HL-60/S4 treated with retinoic acid at 250 ng/mL for 4 days and 3 days (cell line): ENCODE data around the gene LRCH4.

Experiments used
- in situ Hi-C: fragments of 300-500 bp; cut with MboI; formaldehyde crosslinking; loops from 2 replicates; pipeline ENCODE4 v1.7.0; 2022; ENCODE audit warnings: low sequenced_read_pairs

LRCH4 gene, protein sequence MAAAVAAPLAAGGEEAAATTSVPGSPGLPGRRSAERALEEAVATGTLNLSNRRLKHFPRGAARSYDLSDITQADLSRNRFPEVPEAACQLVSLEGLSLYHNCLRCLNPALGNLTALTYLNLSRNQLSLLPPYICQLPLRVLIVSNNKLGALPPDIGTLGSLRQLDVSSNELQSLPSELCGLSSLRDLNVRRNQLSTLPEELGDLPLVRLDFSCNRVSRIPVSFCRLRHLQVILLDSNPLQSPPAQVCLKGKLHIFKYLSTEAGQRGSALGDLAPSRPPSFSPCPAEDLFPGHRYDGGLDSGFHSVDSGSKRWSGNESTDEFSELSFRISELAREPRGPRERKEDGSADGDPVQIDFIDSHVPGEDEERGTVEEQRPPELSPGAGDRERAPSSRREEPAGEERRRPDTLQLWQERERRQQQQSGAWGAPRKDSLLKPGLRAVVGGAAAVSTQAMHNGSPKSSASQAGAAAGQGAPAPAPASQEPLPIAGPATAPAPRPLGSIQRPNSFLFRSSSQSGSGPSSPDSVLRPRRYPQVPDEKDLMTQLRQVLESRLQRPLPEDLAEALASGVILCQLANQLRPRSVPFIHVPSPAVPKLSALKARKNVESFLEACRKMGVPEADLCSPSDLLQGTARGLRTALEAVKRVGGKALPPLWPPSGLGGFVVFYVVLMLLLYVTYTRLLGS

DNA sequence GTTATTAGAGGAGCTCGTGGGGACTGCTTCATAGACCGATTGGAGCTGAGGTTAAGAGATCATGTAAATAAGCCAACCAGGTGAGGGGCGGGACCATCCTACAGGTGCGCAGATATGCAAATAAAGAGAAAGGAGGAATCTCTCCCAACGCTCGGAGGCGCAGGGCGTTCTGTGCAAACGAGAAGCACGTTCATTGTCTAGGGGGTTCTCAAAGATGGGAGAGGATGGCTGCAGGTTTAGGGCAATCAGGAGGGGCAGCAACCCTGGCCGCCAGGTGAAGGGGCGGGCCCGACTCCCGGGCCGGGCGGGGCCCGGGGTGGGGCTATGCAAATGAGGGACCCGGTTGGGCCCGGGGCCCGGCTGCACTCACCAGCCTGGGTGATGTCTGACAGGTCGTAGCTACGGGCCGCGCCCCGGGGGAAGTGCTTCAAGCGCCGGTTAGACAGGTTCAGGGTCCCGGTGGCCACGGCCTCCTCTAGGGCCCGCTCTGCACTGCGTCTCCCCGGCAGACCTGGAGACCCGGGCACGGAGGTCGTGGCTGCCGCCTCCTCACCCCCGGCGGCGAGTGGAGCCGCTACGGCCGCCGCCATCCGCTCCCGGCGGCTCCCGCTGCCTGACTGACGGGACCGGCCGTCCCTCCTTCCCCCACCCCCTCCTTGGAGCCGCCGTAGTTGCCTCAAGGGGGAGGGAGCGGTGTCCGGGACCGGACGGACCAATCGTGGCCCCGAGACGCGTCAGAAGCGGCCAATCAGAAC is at the start of gene LRCH4:
LRCH4 (minus strand) TSS at position 619 of the 755 bp plus-strand sequence; CDS start at position 590, 29 bp downstream.
- in situ Hi-C loops, result no loop called here

DNA sequence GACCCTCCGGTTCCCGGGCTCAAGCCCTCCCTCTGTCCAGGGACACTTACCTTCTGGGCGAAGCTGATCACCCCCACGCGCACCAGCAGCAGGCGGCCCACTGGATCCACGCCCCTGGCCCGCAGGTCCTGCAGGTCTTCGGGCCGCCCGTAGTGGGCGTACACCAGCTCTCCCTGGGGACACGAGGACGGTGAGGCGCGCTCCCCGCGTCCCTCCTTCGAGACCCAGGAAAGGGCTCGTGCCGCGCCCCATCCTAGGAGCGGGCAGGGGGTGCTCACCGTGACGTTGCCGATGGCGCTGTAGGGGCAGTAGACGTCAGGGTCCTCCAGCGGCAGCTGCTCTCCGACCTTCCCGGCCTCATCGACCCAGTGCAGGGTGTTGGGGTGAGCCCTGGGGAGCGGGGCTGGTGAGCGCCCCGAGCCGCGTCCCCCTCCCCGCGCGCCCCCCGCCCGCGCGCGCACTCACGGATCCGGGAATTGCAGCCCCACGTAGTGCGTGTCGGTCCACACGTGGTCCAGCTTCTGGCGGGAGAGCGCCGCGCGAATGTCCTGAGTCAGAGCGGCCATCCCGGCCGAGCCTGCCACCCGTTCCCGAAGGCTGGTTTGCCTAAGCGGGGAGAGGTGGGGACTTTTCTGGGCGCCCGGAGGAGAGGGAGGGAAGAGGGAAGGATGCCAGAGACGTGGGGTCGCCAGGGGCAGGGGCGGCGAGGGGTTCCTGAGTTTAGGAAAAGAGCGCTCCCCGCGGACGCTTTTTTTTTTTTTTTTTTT is 47.2 kb upstream of the LRCH4 start:
- in situ Hi-C loops, result no loop called here

DNA sequence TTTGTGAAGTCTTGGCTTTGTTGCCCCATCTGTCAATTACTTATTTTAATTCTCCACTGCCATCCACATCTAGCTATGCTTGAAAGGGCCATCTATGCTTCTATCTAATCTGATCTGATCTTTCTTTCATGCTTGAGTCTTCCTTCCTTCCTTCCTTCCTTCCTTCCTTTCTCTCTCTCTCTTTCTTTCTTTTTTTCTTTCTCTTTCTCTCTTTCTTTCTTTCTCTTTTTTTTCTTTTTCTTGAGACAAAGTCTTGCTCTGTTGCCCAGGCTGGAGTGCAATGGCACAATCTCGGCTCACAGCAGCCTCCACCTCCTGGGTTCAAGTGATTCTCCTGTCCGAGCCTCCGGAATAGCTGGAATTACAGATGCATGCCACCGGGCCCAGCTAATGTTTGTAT is 44.1 kb upstream of the LRCH4 start:
- in situ Hi-C loops, result no loop called here

DNA sequence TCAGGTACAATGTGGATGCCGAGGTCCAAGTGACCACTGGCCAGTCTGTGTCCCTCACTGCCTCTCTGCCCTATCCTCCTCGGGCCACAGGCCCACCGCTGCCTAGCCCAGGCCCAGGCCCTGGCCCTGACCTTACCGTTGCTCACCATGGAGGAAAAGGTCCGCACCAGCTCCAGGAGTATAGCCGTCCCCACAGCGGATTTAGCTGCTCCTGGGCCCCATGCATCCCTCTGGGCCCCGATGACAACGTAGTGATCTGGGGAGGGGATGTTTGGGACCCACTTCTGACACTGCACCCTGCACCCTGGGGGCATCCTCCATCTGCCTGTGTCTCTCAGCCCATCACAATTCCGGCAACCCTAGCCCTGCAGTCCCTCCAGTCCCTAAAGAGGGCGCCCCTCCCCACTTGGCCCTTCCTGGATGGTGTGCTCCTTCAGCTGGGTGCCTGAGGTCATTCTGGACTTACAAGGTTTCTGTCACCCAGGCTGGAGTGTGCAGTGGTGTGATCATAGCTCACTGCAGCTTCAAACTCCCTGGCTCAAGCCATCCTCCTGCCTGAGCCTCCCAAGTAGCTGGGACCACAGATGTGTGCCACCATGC is 43.3 kb upstream of the LRCH4 start:
- in situ Hi-C loops, result no loop called here

DNA sequence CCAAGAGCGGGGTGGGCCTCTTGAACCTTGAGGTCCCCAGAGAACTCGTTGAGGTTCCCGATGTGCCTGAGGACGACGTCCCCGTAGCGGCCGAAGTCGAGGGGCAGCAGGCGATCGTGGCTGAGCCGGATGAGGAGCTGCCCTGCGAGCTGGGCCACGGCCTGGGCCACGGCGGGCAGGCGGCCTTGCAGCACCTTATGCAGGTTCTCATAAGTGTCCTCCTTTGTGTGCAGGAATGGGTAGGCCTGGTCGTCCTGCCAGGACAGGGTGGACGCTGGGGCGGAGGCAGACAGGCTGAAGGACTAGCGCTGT is 41.3 kb upstream of the LRCH4 start:
- in situ Hi-C loops, result no loop called here

DNA sequence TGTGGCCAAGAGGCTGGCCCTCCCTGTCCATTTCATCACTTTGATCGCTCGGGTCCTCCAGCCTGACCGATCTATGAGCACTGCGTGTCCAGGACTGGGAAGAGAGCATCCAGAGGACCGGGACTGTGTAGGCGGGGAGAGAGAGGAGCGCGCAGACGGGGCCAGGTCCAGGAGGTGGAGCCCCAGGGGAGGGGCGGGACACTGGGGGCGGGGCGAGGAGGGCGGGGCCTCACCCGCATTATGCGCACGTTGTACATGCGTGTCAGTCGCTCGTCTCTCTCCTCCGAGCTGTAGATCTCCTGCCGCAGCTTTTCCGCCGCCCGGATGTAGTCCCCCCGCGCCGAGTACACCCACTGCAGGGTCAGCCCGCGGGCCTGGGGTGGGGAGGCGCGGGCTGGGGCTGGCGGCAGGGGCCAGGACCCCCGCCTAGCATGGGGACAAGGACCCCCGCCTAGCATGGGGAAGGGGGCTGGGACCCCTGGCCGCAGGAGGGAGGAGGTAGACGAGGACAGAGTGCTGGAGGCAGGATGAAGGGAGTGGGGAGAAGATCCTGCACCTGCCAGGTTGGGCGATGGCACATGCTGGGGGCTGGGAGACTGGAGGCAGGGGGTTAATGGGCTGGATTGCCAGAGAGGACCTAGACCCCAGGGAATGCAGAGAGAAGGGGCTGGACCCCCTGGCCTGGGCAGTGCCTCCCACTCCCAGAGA is 40.8 kb upstream of the LRCH4 start:
- in situ Hi-C loops, result no loop called here

DNA sequence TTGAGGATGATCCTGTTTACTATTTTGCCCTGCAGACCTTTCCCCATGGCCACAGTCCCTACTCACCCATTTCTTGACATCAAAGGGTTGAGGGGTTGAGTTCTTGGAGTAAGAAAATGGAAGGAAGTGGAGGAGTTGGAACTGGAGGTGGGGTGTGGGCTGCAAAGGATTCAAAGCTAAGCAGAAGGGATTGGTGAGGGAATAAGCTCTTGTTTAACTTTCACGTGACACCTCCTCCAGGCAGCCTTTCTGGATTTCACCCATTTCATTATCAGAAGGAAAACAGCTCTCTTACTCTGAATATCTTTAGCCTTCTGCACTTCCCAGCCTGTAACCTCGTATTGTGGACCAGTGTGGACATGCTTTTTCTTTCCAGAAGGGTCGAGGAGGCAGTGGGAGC is 40.1 kb upstream of the LRCH4 start:
- in situ Hi-C loops, result no loop called here

DNA sequence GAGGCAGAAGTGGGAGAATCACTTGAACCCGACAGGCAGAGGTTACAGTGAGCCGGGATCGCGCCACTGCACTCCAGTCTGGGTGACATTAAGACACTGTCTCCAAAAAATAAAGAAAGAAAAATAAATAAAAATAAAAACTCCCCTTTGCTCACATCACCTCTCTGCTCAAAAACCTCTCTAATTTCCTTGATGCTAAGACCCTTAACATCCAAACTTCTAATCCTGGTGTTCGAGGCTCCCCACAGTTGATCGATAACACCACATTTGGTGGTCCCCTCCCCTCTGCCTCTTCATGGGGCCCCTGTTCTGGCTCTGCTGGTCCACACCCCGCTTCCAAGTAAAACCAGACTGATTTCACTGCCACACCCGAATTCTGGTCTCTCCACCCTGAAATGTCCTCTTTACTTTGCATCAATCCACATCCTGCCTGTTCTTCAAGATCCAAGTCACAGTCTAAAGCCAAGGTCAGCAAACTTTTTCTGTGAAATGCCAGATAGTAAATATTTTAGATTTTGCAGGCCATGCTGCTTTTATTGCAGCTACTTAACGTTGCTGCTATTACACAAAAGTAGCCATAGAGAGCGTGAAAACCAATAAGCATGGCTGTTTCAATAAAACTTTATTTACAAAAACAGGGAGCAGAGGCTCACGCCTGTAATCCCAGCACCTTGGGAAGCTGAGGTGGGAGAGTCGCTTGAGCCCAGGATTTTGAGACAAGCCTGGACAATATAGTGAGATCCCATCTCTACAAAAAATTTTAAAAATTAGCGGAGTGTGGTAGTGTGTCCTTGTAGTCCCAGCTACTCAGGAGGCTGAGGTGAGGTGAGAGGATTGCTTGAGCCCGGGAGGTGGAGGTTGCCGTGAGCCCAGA is 38.3 kb upstream of the LRCH4 start:
- in situ Hi-C loops, result no loop called here

DNA sequence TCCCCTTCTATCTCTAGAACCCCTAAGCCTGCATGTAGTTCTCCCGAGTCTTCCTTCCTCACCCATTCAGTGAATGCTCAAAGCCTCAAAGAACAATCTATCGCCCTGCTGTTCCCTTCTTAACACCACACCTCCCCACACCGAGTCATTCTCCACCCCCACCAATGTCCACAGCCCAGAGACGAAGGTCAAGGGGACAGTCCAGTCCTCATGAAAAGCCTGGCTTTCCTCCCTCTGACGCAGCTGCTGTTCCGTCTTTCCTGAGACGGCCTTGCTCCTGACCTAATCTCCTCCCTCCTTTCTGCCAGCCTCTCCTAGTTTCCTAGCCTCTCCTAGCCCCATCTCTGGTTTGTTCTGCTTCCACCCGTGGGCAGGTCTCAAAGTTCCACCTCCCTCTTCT is 35.6 kb upstream of the LRCH4 start:
- in situ Hi-C loops, result no loop called here

DNA sequence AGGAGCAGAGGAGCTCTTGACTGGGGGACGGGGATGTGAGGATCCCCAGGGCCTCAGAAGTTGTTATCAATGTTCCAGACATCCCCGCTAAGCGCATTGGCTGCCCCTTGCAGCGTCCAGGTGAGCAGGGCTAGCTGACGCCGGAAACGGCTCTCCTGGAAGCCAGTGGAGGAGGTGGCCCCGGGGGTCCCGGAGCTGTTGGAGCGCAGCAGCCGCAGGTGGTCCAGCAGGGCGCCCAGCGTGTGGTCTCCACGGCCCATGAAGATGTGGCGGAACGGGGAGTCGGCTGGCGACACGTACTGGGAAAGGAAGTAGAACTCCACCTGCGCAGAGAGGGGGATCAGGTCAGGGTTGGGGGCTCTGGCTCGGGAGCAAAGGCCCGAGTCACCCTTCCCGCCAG is 34.9 kb upstream of the LRCH4 start:
- in situ Hi-C loops, result no loop called here

DNA sequence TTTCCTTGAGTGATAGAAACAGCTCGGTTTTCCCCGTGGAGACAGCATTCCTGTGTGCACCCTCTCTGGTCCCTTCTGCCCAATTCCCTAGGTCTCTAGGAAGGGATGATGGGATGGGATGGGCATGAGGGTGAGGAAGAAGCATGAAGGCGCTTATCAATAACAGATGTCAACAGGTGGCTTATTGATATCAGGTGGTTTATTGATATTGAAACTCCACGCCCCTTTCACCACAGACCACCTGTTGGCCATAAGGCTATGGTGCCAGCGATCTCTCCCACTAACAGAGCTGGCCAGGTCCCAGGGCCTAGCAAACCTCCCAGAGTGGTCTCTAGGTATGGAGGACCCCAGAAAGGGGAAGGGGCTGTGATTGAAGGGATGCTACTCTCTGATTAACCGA is 34.3 kb upstream of the LRCH4 start:
- in situ Hi-C loops, result no loop called here

DNA sequence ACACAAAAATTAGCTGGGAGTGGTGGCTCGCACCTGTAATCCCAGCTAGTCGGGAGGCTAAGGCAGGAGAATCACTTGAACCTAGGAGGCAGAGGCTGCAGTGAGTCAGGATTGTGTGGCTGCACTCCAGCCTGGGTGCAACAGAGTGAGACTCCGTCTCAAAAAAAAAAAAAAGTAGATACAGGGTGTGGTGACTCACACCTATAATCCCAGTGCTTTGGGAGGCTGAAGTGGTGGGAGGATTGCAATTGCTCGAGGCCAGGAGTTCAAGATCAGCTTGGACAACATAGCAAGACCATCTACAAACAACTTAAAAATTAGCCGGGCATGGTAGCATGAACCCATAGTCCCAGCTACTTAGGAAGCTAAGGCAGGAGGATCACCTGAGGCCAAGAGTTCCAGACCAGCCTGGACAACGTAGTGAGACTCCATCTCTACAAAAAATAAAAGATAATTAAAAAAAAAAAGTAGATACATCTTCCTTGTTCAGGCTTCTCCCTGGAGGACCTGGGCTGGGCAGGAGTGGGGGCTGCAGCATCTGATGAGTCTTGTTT is 28.5 kb upstream of the LRCH4 start:
- in situ Hi-C loops, result no loop called here

DNA sequence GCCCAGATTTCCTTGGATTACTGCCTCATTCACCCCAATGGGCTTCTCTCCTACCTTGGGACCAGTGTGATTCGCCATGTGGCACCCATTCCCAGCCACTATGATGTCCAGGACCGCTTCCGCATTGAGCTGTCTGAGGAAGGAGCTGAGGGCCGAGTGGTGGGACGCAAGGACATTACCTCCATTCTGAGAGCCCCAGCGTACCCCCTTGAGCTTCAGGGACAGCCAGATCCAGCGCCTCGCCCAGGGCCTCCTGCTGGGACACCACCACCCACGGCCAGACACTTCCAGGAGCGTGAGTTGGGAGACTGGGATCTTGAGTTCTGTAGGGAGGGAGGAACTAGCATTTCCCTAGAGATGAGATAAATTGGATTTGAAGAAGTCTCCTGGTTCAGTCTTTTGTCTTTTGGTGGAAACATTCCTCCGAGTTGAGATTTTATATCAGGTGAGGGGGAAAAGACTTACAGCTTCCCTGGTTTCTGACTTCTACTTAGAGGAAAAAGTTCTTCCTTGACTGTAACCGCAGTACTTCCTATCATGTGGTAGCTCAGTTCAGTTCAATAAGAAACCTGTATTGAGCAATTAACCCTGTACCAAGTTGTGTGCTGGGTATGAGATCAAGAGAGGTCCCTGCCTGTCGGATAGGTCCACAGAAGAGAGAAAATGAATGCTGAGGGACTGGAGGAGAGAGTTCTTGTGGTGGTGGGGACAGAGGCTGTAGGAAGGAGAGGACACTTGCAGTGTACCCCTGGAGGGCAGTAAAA is 27.7 kb upstream of the LRCH4 start:
- in situ Hi-C loops, result no loop called here

DNA sequence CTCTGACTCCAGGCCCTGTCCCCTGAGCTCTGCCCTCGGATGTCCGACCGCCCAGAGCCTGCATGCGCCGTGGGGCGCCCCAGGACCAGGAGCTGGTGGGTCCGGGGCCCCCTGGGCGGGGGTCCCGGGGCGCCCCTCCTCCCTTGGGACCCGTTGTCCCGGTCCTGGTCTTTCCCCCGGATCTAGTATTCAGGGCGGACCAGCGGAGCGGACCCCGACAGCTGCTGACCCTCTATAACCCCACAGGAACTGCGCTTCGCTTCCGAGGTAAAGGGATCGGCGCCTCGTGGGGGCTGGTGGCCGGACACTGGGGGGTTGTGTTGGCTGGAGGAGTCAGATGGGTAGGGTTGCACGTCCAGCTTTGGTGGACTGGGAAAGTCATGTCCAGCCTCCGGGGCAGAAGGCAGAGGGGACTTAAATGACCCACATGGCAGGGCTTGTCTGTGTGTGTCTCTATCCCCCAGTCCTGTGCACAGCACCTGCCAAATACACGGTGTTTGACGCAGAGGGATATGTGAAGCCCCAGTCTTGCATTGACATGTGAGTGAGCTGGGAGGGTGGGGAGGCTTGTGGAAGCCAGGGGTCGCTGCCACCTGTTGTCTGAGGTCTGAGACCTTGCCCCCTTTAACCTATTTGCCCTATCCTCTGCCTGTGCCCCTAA is 26.9 kb upstream of the LRCH4 start:
- in situ Hi-C loops, result no loop called here

DNA sequence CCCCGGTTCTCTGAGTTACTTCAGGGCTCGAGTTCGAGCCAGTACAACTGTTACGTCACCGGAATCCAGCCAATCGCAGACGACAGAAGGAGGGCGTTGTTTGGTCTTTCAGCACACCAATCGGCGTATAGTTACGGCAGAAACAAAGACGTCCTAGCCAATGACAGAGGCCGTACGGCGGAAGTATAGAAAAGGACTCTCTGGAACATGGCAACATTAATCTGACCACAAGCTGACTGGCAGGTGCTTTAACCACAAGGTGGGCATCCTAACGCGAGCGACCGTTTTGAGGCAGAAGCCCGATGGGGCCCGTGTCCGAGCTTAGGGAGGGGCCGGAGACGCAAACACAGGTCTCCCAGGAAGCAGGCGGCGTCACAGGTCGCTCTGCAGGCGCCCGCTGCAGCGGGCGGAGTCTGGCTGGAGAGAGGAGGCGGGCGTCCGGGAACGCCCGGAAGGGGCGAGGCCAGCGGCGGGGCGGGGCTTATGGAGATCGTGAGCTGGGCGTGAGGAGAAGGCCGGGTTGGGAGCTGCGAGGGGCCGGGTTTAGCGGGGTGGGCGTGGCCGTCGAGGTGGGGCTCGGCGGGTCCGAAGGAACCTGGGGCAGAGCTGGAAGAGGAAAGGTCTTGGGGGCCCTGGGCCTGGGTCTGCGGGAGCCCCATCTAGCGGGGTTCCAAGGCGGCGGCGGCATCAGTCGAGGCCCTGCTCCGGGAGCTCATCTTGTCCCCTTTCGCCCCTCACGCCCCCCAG is 26.2 kb upstream of the LRCH4 start, which contains the start of gene MOSPD3:
MOSPD3 (plus strand) TSS at position 558 of the 747 bp plus-strand sequence. CDS start 252 bp downstream, outside the sequence.
- in situ Hi-C loops, result no loop called here

DNA sequence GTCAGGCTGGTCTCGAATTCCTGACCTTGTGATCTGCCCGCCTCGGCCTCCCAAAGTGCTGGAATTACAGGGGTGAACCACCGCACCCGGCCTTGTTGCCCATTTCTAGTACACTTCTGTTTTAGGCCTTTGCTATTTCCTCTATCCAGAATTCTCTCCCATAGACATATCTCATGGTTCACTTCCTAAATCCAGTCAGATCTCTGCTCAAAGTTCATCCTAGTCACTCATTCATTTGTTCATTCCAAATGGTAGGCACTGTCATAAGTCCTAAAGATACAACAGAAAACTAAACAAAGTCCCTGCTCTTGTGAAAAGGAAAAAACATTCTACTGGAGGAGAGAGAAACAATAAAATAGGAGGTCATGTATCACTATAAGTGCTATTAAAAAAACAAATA is 24.0 kb upstream of the LRCH4 start:
- in situ Hi-C loops, result no loop called here

DNA sequence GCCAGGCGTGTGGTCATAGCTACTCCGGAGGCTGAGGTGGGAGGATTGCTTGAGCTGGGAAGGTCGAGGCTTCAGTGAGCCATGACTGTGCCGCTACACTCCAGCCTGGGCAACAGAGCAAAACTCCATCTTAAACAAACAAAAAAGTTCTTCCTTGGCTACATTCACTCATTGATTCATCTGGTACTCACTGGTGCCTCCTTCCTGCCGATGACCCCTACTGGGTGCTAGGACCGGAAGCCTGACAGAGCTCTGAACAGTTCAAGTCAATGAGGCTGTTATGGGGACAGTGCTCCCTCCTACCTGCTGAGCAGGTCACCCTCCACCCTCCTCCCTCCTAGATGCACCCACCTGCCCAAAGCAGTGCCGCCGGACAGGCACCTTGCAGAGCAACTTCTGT is 21.2 kb upstream of the LRCH4 start:
- in situ Hi-C loops, result no loop called here
